ENCODE measurements around the gene NUDT19.
"Not testable (repeated sequence)": the region's sequence is repeated elsewhere in the genome, so short reads cannot be mapped to it uniquely, and the experiment has no call there.

NUDT19 gene

GRCh38 chr19:32682317-32682716 lies 9.3 kb upstream of the NUDT19 start:
- H3K4me3 ChIP-seq (ENCODE audit: low read depth, low read length): no peak overlapping the region
- no peak for DNase-seq (ENCODE audit: low read depth)
- TF ChIP-seq, protein P1, sequence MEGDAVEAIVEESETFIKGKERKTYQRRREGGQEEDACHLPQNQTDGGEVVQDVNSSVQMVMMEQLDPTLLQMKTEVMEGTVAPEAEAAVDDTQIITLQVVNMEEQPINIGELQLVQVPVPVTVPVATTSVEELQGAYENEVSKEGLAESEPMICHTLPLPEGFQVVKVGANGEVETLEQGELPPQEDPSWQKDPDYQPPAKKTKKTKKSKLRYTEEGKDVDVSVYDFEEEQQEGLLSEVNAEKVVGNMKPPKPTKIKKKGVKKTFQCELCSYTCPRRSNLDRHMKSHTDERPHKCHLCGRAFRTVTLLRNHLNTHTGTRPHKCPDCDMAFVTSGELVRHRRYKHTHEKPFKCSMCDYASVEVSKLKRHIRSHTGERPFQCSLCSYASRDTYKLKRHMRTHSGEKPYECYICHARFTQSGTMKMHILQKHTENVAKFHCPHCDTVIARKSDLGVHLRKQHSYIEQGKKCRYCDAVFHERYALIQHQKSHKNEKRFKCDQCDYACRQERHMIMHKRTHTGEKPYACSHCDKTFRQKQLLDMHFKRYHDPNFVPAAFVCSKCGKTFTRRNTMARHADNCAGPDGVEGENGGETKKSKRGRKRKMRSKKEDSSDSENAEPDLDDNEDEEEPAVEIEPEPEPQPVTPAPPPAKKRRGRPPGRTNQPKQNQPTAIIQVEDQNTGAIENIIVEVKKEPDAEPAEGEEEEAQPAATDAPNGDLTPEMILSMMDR (conservative IDR thresholded peaks at IDR 0.05; ENCODE audit: low read depth, low read length): no peak

DNA sequence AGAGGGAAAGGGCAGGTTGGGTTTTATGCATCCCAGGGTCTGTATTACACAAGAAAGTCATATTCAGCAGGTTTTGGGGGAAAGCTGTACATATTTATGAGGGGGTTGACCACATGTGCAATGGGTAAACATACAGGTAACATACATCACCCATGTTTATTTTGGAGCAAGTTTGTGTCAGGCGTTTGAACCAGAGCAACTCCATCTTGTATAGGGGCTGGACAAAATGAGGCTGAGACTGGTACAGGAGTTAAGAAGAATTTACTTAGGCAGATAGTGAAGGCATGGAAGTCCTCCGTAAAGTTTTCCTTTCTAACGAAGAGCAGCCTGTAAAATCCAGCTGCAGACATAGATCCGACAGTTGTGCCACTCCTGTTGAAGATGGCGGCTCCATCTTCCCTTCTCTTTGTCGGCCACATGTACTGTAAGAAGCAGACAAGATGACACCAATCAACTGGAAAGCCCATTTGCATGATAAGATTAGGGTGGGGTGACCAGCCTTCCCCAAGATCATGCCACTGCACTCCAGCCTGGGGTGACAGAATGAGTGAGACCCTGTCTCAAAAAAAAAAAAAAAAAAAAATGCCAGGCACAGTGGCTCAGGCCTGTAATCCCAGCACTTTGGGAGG lies 4.7 kb upstream of the NUDT19 start:
- TF ChIP-seq, protein P1 (conservative IDR thresholded peaks at IDR 0.05; ENCODE audit: low read depth, low read length): no peak
- no peak for DNase-seq (ENCODE audit: low read depth)
- H3K4me3 ChIP-seq (ENCODE audit: low read depth, low read length): no peak overlapping the region

DNA sequence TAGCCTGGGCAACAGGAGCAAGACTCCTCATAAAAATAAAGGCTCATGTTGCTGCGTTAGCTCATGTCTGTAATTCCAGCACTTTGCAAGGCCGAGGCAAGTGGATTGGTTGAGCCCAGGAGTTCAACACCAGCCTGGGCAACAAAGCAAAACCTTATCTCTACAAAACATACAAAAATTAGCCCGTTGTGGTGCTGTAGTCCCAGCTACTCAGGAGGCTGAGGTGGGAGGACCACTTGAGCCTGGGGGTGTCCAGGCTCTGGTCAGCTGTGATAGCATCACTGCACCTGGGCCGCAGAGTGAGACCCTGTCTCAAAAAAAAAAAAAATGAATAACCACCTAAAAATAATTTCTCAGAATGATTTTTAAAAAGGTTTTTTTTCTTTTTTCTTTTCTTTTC lies 3.9 kb upstream of the NUDT19 start:
- no peak overlapping the region for H3K4me3 ChIP-seq (ENCODE audit: low read depth, low read length)
- no peak for DNase-seq (ENCODE audit: low read depth)
- TF ChIP-seq, protein P1 (conservative IDR thresholded peaks at IDR 0.05; ENCODE audit: low read depth, low read length): no peak

DNA sequence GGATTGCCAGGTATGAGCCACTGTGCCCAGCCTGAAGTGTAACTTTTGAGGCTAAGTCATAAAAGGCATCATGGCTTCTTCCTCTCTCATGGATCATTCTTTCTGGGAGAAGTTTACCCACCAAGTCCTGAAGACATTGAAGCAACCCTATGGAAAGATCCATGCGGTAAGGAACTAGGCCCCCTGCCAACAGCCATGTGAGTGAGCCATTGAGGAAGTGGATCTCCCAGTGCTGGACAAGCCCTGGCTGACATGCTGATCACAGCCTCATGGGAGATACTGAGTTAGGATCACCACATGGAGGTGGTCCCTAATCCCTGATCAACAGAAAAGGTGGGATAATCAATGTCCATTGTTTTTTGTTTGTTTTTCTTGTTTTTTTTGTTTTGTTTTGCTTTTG lies 3.3 kb upstream of the NUDT19 start:
- DNase-seq (ENCODE audit: low read depth): no peak
- no peak overlapping the region for H3K4me3 ChIP-seq (ENCODE audit: low read depth, low read length)
- TF ChIP-seq, protein P1 (conservative IDR thresholded peaks at IDR 0.05; ENCODE audit: low read depth, low read length): no peak

- TF ChIP-seq, protein P1 (conservative IDR thresholded peaks at IDR 0.05; ENCODE audit: low read depth, low read length): no peak
- peak; percentile 82 for DNase-seq (ENCODE audit: low read depth)
- H3K4me3 ChIP-seq (ENCODE audit: low read depth, low read length): peak overlapping the region; percentile 71
Observed at GRCh38 chr19:32691952-32692726, 518 bp downstream of the NUDT19 start.

DNA sequence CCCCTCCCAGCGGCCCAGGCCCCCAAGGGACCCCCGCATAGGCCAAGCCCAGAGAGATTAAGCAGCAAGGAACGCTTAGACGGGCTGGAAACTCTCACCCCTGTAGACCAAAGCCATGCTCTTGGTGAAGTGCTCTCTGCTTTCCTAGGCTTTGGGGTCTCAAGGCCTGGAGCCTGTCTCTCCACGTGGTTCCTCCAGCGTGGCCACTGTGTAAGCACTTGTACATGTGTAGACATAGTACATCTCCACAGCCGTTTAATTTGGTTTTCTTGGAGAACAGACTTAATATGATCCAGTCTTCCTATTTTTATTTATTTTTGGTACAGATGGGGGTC lies 1.1 kb downstream of the NUDT19 start:
- peak overlapping the region; percentile 71 for H3K4me3 ChIP-seq (ENCODE audit: low read depth, low read length)
- TF ChIP-seq, protein P1 (conservative IDR thresholded peaks at IDR 0.05; ENCODE audit: low read depth, low read length): no peak
- DNase-seq (ENCODE audit: low read depth): no peak

DNA sequence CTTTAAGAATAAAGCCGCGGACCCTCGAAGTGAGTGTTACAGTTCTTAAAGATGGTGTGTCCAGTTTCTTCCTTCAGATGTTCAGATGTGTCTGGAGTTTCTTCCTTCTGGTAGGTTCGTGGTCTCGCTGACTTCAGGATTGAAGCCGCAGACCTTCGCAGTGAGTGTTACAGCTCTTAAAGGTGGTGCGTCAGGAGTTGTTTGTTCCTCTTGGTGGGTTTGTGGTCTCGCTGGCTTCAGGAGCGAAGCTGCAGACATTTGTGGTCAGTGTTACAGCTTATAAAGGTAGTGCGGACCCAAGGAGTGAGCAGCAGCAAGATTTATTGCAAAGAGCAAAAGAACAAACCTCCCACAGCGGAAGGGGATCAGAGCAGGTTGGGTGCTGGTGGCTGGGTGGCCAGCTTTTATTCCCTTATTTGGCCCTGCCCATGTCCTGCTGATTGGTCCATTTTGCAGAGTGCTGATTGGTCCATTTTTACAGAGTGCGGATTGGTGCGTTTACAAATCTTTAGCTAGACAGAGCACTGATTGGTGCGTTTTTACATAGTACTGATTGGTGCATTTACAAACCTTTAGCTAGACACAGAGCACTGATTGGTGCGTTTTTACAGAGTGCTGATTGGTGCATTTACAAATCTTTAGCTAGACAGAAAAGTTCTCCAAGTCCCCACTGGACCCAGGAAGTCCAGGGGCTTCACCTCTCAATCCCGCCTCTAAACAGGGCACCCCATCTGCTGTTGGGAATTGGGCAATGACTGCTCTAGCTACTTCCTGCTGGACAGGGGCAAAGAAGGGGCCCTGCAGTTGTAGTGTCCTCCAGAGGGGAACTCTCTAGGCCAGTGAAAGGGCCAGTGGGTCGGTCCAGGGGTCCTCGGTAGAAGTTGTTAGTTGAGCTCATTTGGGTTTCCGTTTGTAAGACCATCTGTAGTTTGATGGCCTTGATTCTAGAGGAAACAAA lies 1.8 kb downstream of the NUDT19 start:
- DNase-seq (ENCODE audit: low read depth): not testable (repeated sequence)
- peak overlapping the region; percentile 71 for H3K4me3 ChIP-seq (ENCODE audit: low read depth, low read length)

GRCh38 chr19:32694316-32694715 lies 2.7 kb downstream of the NUDT19 start:
- not testable (repeated sequence) for DNase-seq (ENCODE audit: low read depth); H3K4me3 ChIP-seq (ENCODE audit: low read depth, low read length)

GRCh38 chr19:32694851-32695250 lies 3.2 kb downstream of the NUDT19 start:
- H3K4me3 ChIP-seq (ENCODE audit: low read depth, low read length); DNase-seq (ENCODE audit: low read depth): not testable (repeated sequence)

- H3K4me3 ChIP-seq (ENCODE audit: low read depth, low read length); DNase-seq (ENCODE audit: low read depth): not testable (repeated sequence)
Observed at GRCh38 chr19:32695506-32695905, 3.9 kb downstream of the NUDT19 start.

DNA sequence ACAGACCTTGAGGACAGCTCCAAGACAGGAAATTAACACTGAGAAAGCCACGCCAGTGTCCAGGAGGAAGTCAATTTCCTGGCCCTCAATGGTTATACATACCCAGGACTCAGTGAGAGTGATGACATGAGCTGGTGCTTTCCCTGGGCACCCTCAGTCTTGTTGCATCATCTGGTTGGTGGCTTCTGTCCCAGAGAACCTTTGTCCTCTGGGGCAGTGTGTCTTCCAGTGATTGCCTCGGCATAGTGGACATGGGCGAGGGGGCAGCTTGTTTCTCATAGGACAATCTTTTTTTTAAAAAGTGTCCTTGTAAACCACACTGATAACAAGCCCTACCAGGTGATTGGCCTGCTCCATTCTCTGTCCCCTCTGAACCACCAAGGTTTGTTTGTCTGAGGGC lies 5.2 kb downstream of the NUDT19 start:
- H3K4me3 ChIP-seq (ENCODE audit: low read depth, low read length); DNase-seq (ENCODE audit: low read depth): not testable (repeated sequence)

Data from choroid plexus epithelial cell (primary cell).